HEK293T (cell line): Measurements from ENCODE around the gene ADAT2.

Source experiments
- CTCF ChIA-PET: fragments of 350-600 bp; formaldehyde crosslinking; extraction: SDS; loops from one replicate; lab custom pipeline; 2021; ENCODE audit warnings: antibody characterized with exemption, inconsistent platforms; lab: Yijun Ruan, JAX
- POLR2A ChIA-PET: fragments of 350-600 bp; formaldehyde crosslinking; extraction: SDS; loops from one replicate; lab custom pipeline; 2020; ENCODE audit warnings: antibody characterized with exemption, inconsistent platforms; lab: Yijun Ruan, JAX
- DNase-seq: peaks from one replicate; pipeline ENCODE4 v3.0.0; 2012; ENCODE audit warnings: mixed read lengths; ENCODE audit errors: extremely low spot score
- ARNT ChIP-seq: fragments of 450-650 bp; IDR thresholded peaks from 2 replicates; pipeline ENCODE4 v1.6.1; 2017; ENCODE audit warnings: mild to moderate bottlenecking
- BHLHE40 ChIP-seq: fragments of 450-650 bp; IDR thresholded peaks from 2 replicates; pipeline ENCODE4 v1.6.1; 2016; ENCODE audit warnings: mild to moderate bottlenecking, moderate library complexity, borderline replicate concordance
- CTBP1 ChIP-seq: fragments of 450-650 bp; IDR thresholded peaks from 2 replicates; pipeline ENCODE4 v1.6.1; 2016; ENCODE audit warnings: borderline replicate concordance
- ELF4 ChIP-seq: fragments of 450-650 bp; IDR thresholded peaks from 2 replicates; pipeline ENCODE4 v1.6.1; 2017; ENCODE audit warnings: antibody characterized with exemption
- FOXA1 ChIP-seq: fragments of 450-650 bp; IDR thresholded peaks from 2 replicates; pipeline ENCODE4 v1.6.1; 2016; ENCODE audit warnings: mild to moderate bottlenecking
- FOXK2 ChIP-seq: fragments of 450-650 bp; IDR thresholded peaks from 2 replicates; pipeline ENCODE4 v1.6.1; 2016; ENCODE audit warnings: mild to moderate bottlenecking
- FOXM1 ChIP-seq: fragments of 450-650 bp; IDR thresholded peaks from 2 replicates; pipeline ENCODE4 v1.6.1; 2017; ENCODE audit warnings: mild to moderate bottlenecking, borderline replicate concordance
- HDGF ChIP-seq: fragments of 450-650 bp; IDR thresholded peaks from 2 replicates; pipeline ENCODE4 v1.6.1; 2017; ENCODE audit warnings: antibody characterized with exemption, borderline replicate concordance
- L3MBTL2 ChIP-seq: fragments of 450-650 bp; conservative IDR thresholded peaks from 2 replicates; pipeline ENCODE4 v1.6.1; 2016; ENCODE audit warnings: mild to moderate bottlenecking
- LEF1 ChIP-seq: fragments of 450-650 bp; IDR thresholded peaks from 2 replicates; pipeline ENCODE4 v1.6.1; 2017; ENCODE audit warnings: mild to moderate bottlenecking, borderline replicate concordance
- NFRKB ChIP-seq: fragments of 450-650 bp; IDR thresholded peaks from 2 replicates; pipeline ENCODE4 v1.6.1; 2016; ENCODE audit warnings: mild to moderate bottlenecking, moderate library complexity
- PKNOX1 ChIP-seq: fragments of 450-650 bp; IDR thresholded peaks from 2 replicates; pipeline ENCODE4 v1.6.1; 2016
- SP1 ChIP-seq: fragments of 450-650 bp; IDR thresholded peaks from 2 replicates; pipeline ENCODE4 v1.6.1; 2017
- SUZ12 ChIP-seq: fragments of 450-650 bp; IDR thresholded peaks from 2 replicates; pipeline ENCODE4 v1.6.1; 2016; ENCODE audit warnings: mild to moderate bottlenecking
- TARDBP ChIP-seq: fragments of 450-650 bp; IDR thresholded peaks from 2 replicates; pipeline ENCODE4 v1.6.1; 2016
- ZNF384 ChIP-seq: fragments of 450-650 bp; IDR thresholded peaks from 2 replicates; pipeline ENCODE4 v1.6.1; 2016

ADAT2 gene

GRCh38 chr6:143400258-143401067, 50.0 kb downstream of the ADAT2 start:
- ChIA-PET CTCF (interaction anchor here (0.6 kb wide), 1 partner anchor 1835 kb away, joined by 4 read pairs; no protein-coding TSS in a partner anchor), POLR2A (no interaction called here)
- DNase-seq, result no peak
- no peak for TF ChIP-seq FOXA1

- ChIA-PET CTCF (no interaction called here), POLR2A (no interaction called here)
- DNase-seq, result no peak
- no peak for TF ChIP-seq PKNOX1
- TF ChIP-seq SP1, result no peak
- TF ChIP-seq TARDBP, result no peak
- TF ChIP-seq LEF1, result no peak
Observed at GRCh38 chr6:143399775-143400174, 50.7 kb downstream of the ADAT2 start.

GRCh38 chr6:143399176-143399575, 51.3 kb downstream of the ADAT2 start:
- ChIA-PET POLR2A (no interaction called here), CTCF (no interaction called here)
- no peak for DNase-seq
- no peak for TF ChIP-seq L3MBTL2
- TF ChIP-seq FOXK2, result no peak
- no peak for TF ChIP-seq SUZ12
- TF ChIP-seq CTBP1, result no peak
- no peak for TF ChIP-seq FOXA1
- no peak for TF ChIP-seq PKNOX1
- no peak for TF ChIP-seq BHLHE40

GRCh38 chr6:143397227-143398222, 53.0 kb downstream of the ADAT2 start:
- DNase-seq, result no peak
- CTCF ChIA-PET, result interaction anchor here (1.3 kb wide), 1 partner anchor 61 kb away, joined by 4 read pairs; no protein-coding TSS in a partner anchor
- POLR2A ChIA-PET, result no interaction called here
- no peak for TF ChIP-seq TARDBP
- TF ChIP-seq FOXK2, result no peak
- no peak for TF ChIP-seq ARNT
- TF ChIP-seq NFRKB, result no peak
- TF ChIP-seq HDGF, result no peak
- TF ChIP-seq ELF4, result no peak
- no peak for TF ChIP-seq ZNF384
- no peak for TF ChIP-seq BHLHE40
- no peak for TF ChIP-seq L3MBTL2
- no peak for TF ChIP-seq SUZ12
- no peak for TF ChIP-seq FOXM1
- TF ChIP-seq SP1, result no peak
- no peak for TF ChIP-seq FOXA1
- TF ChIP-seq CTBP1, result no peak
- no peak for TF ChIP-seq LEF1
- TF ChIP-seq PKNOX1, result no peak

GRCh38 chr6:143396497-143397226, 53.8 kb downstream of the ADAT2 start:
- CTCF ChIA-PET, result interaction anchor here (1.3 kb wide), 1 partner anchor 60 kb away, joined by 4 read pairs; no protein-coding TSS in a partner anchor
- POLR2A ChIA-PET, result no interaction called here
- no peak for DNase-seq
- TF ChIP-seq ARNT (no peak), SP1 (no peak), FOXA1 (no peak), L3MBTL2 (no peak), FOXM1 (no peak), HDGF (no peak), BHLHE40 (no peak), LEF1 (no peak), NFRKB (no peak), ZNF384 (no peak), SUZ12 (no peak)

- POLR2A ChIA-PET, result no interaction called here
- CTCF ChIA-PET, result no interaction called here
- no peak for TF ChIP-seq ELF4
- TF ChIP-seq FOXA1, result no peak
- TF ChIP-seq ARNT, result no peak
- no peak for TF ChIP-seq LEF1
- TF ChIP-seq SP1, result no peak
- no peak for TF ChIP-seq BHLHE40
- no peak for TF ChIP-seq SUZ12
- TF ChIP-seq HDGF, result no peak
- TF ChIP-seq TARDBP, result no peak
- TF ChIP-seq NFRKB, result no peak
- TF ChIP-seq CTBP1, result no peak
- no peak for TF ChIP-seq FOXK2
- TF ChIP-seq ZNF384, result no peak
- no peak for TF ChIP-seq PKNOX1
- TF ChIP-seq FOXM1, result no peak
- TF ChIP-seq L3MBTL2, result no peak
- no peak for DNase-seq
Observed at GRCh38 chr6:143395699-143396098, 54.8 kb downstream of the ADAT2 start.
